Astrocyte (in vitro differentiated cells and primary cell): Measurements from ENCODE around the gene IFT81.

Source experiments
- EZH2 ChIP-seq: IDR thresholded peaks from 2 replicates; pipeline ENCODE4 v1.6.1; 2012; ENCODE audit warnings: mild to moderate bottlenecking, low read length, inconsistent platforms; ENCODE audit not compliant: insufficient read depth
- TF ChIP-seq, protein P1 (sequence below): IDR thresholded peaks from 2 replicates; pipeline ENCODE4 v1.5.1; 2011; ENCODE audit warnings: low read depth, mild to moderate bottlenecking, inconsistent platforms, low read length, moderate library complexity; ENCODE audit not compliant: insufficient read depth

GRCh38 chr12:110116623-110117022 is 7.5 kb upstream of the IFT81 start:
- no peak for TF ChIP-seq EZH2
- TF ChIP-seq, protein P1, sequence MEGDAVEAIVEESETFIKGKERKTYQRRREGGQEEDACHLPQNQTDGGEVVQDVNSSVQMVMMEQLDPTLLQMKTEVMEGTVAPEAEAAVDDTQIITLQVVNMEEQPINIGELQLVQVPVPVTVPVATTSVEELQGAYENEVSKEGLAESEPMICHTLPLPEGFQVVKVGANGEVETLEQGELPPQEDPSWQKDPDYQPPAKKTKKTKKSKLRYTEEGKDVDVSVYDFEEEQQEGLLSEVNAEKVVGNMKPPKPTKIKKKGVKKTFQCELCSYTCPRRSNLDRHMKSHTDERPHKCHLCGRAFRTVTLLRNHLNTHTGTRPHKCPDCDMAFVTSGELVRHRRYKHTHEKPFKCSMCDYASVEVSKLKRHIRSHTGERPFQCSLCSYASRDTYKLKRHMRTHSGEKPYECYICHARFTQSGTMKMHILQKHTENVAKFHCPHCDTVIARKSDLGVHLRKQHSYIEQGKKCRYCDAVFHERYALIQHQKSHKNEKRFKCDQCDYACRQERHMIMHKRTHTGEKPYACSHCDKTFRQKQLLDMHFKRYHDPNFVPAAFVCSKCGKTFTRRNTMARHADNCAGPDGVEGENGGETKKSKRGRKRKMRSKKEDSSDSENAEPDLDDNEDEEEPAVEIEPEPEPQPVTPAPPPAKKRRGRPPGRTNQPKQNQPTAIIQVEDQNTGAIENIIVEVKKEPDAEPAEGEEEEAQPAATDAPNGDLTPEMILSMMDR = no peak
